GM10266 (cell line): ENCODE results near the gene CLSTN2.

Source experiments
- DNase-seq: peaks from one replicate; pipeline ENCODE4 v3.0.0; 2012; ENCODE audit errors: extremely low spot score
- CTCF ChIP-seq: IDR thresholded peaks from 2 replicates; pipeline ENCODE4 v1.5.1; 2012; ENCODE audit warnings: mild to moderate bottlenecking, low read depth; ENCODE audit not compliant: control insufficient read depth, insufficient read depth; ENCODE audit errors: missing control alignments

Gene CLSTN2

GRCh38 chr3:140617135-140617534 is 682.1 kb downstream of the CLSTN2 start:
- TF ChIP-seq CTCF: no peak
- no peak for DNase-seq

- no peak for TF ChIP-seq CTCF
Measured at GRCh38 chr3:140626856-140627255, 691.9 kb downstream of the CLSTN2 start.

More at GRCh38 chr3:140626856-140627255, 691.9 kb downstream of the CLSTN2 start:
- no peak for DNase-seq
